HCT116 (cell line): ENCODE data around the gene FOS. TPM values are rescaled to one million over a fixed set of nuclear protein-coding genes. Genes with fewer than 3 reads are reported as not detected.

Experiments
- ATAC-seq: fragments of 200-7000 bp; cut with Tn5 transposase; 2 replicates; pipeline ENCODE4 v1.9.1; 2020; ENCODE audit warnings: mild to moderate bottlenecking, moderate library complexity
- BruUV-seq: library from RNA; stranded (reverse); fragments of 400-500 nt; replicated peaks from 2 replicates; lab custom pipeline; 2021; lab: Mats Ljungman, UMichigan
- CTCF ChIA-PET: fragments of 300-600 bp; sonication (Branson Sonifier 250); formaldehyde crosslinking; loops from one replicate; lab custom pipeline; 2021; ENCODE audit warnings: antibody characterized with exemption; lab: Charles Lee
- POLR2A ChIA-PET: fragments of 300-600, 350-600 bp; sonication (Branson Sonifier 250); formaldehyde crosslinking; loops from one replicate; lab custom pipeline; 2021; ENCODE audit warnings: antibody characterized with exemption; lab: Charles Lee
- RAD21 ChIA-PET, 2 experiments: fragments of 300-600 bp; sonication (Branson Sonifier 250); formaldehyde crosslinking; loops; one replicate each; lab custom pipeline; 2023; ENCODE audit warnings: low total read pairs in 2 of 2; ENCODE audit not compliant: uncharacterized antibody in 2 of 2, unreplicated experiment in 2 of 2, low non-redundant PET in 1 of 2; lab: Charles Lee
- DNase-seq: peaks from one replicate; pipeline ENCODE4 v3.0.0-alpha.2; 2010; ENCODE audit warnings: low read depth, low spot score
- H2AFZ ChIP-seq: fragments of 200-600 bp; shearing (Covaris generic), sonication (generic); 2 replicates; pipeline ENCODE4 v1.6.1; 2017; ENCODE audit warnings: low read depth, mixed run types, mixed read lengths, antibody characterized with exemption, low read length; ENCODE audit not compliant: poor library complexity, severe bottlenecking
- H3K27ac ChIP-seq: 2 replicates; pipeline ENCODE4 v1.5.1; 2012; ENCODE audit warnings: low read depth, low read length
- H3K27me3 ChIP-seq: fragments of 200-600 bp; sonication (generic); 2 replicates; pipeline ENCODE4 v1.6.1; 2016; ENCODE audit warnings: mixed run types, low read length, mixed read lengths; ENCODE audit not compliant: insufficient read depth
- H3K36me3 ChIP-seq, 2 experiments: fragments of 200-500 bp in 1 of 2; fragments of 200-600 bp in 1 of 2; sonication (Bioruptor generic) in 1 of 2; sonication (generic) in 1 of 2; 2 replicates each; pipeline versions ENCODE4 v1.5.1 to v1.6.1; 2014 to 2016; ENCODE audit warnings: low read length in 2 of 2, inconsistent platforms in 1 of 2, mixed read lengths in 1 of 2, mixed run types in 1 of 2; ENCODE audit not compliant: insufficient read depth in 2 of 2, control insufficient read depth in 1 of 2
- H3K4me1 ChIP-seq, 2 experiments: fragments of 200-600 bp in 1 of 2; sonication (generic) in 1 of 2; 2 replicates each; pipeline versions ENCODE4 v1.5.1 to v1.6.1; 2012 to 2017; ENCODE audit warnings: low read length in 2 of 2, inconsistent platforms in 1 of 2, mild to moderate bottlenecking in 1 of 2, mixed read lengths in 1 of 2, mixed run types in 1 of 2, moderate library complexity in 1 of 2; ENCODE audit not compliant: insufficient read depth in 2 of 2, control insufficient read depth in 1 of 2
- H3K4me2 ChIP-seq: fragments of 200-600 bp; sonication (generic); 2 replicates; pipeline ENCODE4 v1.6.1; 2017; ENCODE audit warnings: mixed run types, low read length, mixed read lengths
- H3K4me3 ChIP-seq, 2 experiments: fragments of 200-600 bp in 1 of 2; sonication (generic) in 1 of 2; replicated peaks in 1 of 2; 2 replicates each; pipeline ENCODE4 v1.5.1; 2011 to 2016; ENCODE audit warnings: low read length in 2 of 2, control low read depth in 1 of 2, low read depth in 1 of 2, mild to moderate bottlenecking in 1 of 2, mixed read lengths in 1 of 2, mixed run types in 1 of 2
- H3K79me2 ChIP-seq: fragments of 200-600 bp; sonication (generic); 2 replicates; pipeline ENCODE4 v1.6.1; 2017; ENCODE audit warnings: mild to moderate bottlenecking, mixed run types, low read length, moderate library complexity, mixed read lengths; ENCODE audit not compliant: insufficient read depth
- H3K9ac ChIP-seq: fragments of 200-600 bp; sonication (generic); 2 replicates; pipeline ENCODE4 v1.6.1; 2016; ENCODE audit warnings: low read length, mixed read lengths
- H3K9me2 ChIP-seq: fragments of 200-600 bp; sonication (generic), shearing (Covaris generic); 2 replicates; pipeline ENCODE4 v1.6.1; 2017; ENCODE audit warnings: mixed run types, mild to moderate bottlenecking, moderate library complexity; ENCODE audit not compliant: insufficient read depth
- H3K9me3 ChIP-seq, 2 experiments: fragments of 200-500 bp in 1 of 2; fragments of 200-600 bp in 1 of 2; sonication (Bioruptor generic) in 1 of 2; sonication (generic) in 1 of 2; 2 replicates each; pipeline ENCODE4 v1.6.1; 2014 to 2017; ENCODE audit warnings: low read length in 2 of 2, mixed read lengths in 2 of 2, inconsistent platforms in 1 of 2, low read depth in 1 of 2, mild to moderate bottlenecking in 1 of 2, mixed run types in 1 of 2, moderate library complexity in 1 of 2; ENCODE audit not compliant: control insufficient read depth in 1 of 2, insufficient read depth in 1 of 2
- H4K20me1 ChIP-seq: fragments of 200-600 bp; sonication (generic), shearing (Covaris generic); 2 replicates; pipeline ENCODE4 v1.6.1; 2017; ENCODE audit warnings: mixed run types, mild to moderate bottlenecking, moderate library complexity; ENCODE audit not compliant: insufficient read depth
- FOSL1 ChIP-seq: IDR thresholded peaks from 2 replicates; pipeline ENCODE4 v1.6.1; 2012; ENCODE audit warnings: low read depth
- MAX ChIP-seq: IDR thresholded peaks from 2 replicates; pipeline ENCODE4 v1.6.1; 2012
- POLR2AphosphoS5 ChIP-seq: IDR thresholded peaks from 2 replicates; pipeline ENCODE4 v1.6.1; 2011; ENCODE audit warnings: mild to moderate bottlenecking, low read depth, low read length, moderate library complexity
- SP1 ChIP-seq: IDR thresholded peaks from 2 replicates; pipeline ENCODE4 v1.6.1; 2012; ENCODE audit warnings: low read depth
- SRF ChIP-seq: IDR thresholded peaks from 2 replicates; pipeline ENCODE4 v1.6.1; 2012; ENCODE audit warnings: low read depth
- TCF7L2 ChIP-seq: IDR thresholded peaks from 2 replicates; pipeline ENCODE4 v1.7.0; 2011; ENCODE audit warnings: borderline replicate concordance, inconsistent platforms; ENCODE audit not compliant: insufficient read depth, insufficient read length; ENCODE audit errors: extremely low read depth
- ZFX ChIP-seq: fragments of 450-650 bp; IDR thresholded peaks from 2 replicates; pipeline ENCODE4 v1.6.1; 2017
- intact Hi-C: fragments of 100-400 bp; cut with micrococcal nuclease; formaldehyde crosslinking; loops from 2 replicates; pipeline ENCODE4 v1.10.0; 2022
- total RNA-seq: library from RNA; stranded (reverse); gene quantifications from one replicate; pipeline ENCODE4 v1.2.1, GENCODE V29; 2021; ENCODE audit not compliant: unreplicated experiment
- TF ChIP-seq, protein P1 (sequence below): IDR thresholded peaks from 2 replicates; pipeline ENCODE4 v1.6.1; 2012

The FOS gene
- total RNA-seq, 1 experiment from 2014 or later, result 50.4 TPM

DNA sequence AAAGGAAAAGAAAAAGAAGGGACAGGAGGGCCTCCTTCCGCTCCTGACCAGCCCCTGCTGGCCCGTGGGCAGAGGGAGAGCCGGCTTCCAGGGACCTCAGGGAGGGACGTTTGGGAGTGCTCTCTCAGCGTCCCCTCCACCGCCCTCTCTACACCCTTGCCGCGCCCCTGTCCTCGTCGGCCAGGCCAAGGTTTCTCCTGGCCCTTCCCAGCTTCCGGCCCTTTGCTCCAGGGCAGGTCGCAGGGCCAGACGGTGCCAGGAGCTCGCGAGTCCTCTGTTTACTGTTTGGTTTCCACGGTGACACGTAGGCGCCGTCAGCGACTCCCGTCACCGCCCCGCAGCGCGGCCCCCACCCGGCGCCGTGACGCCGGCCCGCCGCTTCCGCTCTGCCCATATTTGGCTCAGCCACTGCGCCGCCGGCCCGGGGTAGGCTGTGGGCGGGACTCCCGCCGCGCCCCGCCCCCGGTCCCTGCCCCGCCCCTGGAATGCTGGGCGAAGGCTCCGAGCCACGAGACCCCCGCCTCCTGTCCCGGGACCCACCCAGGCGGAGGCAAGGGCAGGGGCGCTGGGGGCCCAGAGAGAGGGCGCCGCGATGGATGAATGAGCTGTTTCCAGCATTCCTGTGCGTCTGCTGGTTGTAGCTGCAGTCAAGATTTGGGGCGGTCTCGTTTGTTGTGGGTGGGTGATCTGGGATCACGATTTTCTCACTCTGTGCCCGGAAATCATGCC, 15.5 kb downstream of the FOS start:
- ChIA-PET RAD21 (interaction anchor here in 1 of 2 experiments (1.9 kb wide), 1 partner anchor 35 kb away, joined by 4 read pairs; no protein-coding TSS in a partner anchor), CTCF (interaction anchor here (1.0 to 3.1 kb wide), 5 partner anchors 10 to 433 kb away, joined by 3 to 12 read pairs (median 3); no protein-coding TSS in a partner anchor)
- BruUV-seq, result no TSS peak
- H3K4me1 ChIP-seq, result peaks cover 22 to 31% of the 10 kb centered on the region in 2 experiments
- peak overlapping the region; percentile 86 for H3K4me2 ChIP-seq
- DNase-seq, result peak; percentile 88
- H3K27me3 ChIP-seq, result no peaks in the 10 kb centered on the region
- peak overlapping the region; percentile 47 to 63 for H3K4me3 ChIP-seq
- intact Hi-C loops, result loop anchor here (1.0 to 2.0 kb wide), 3 partner anchors 15 to 118 kb away; partner anchors contain the start of genes FOS and TMED10
- H3K9me2 ChIP-seq, result no peaks in the 10 kb centered on the region
- TF ChIP-seq FOSL1 (no peak), POLR2AphosphoS5 (peak; percentile 57; the same call in 1 of the 2 replicates), SRF (peak; percentile 100), ZFX (0 out of 2 replicates have a peak, but pooled peaks have one; percentile 13), TCF7L2 (peak; percentile 83), MAX (peak; percentile 50), SP1 (peak; percentile 37; the same call in 1 of the 2 replicates)
- TF ChIP-seq, protein P1, sequence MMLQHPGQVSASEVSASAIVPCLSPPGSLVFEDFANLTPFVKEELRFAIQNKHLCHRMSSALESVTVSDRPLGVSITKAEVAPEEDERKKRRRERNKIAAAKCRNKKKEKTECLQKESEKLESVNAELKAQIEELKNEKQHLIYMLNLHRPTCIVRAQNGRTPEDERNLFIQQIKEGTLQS, result no peak
- TF ChIP-seq, all 23 proteins: peak for 6
- peak; percentile 92 for ATAC-seq
- Histone ChIP-seq H3K9me3 (no peaks in the 10 kb centered on the region), H4K20me1 (no peaks in the 10 kb centered on the region), H3K9ac (peak overlapping the region; percentile 71), H3K36me3 (no peaks in the 10 kb centered on the region), H3K79me2 (no peaks in the 10 kb centered on the region), H2AFZ (peak overlapping the region; percentile 22), H3K27ac (peak overlapping the region; percentile 61)
- POLR2A ChIA-PET, result interaction anchor here (0.6 to 2.6 kb wide), 11 partner anchors 10 to 420 kb away, joined by 3 to 10 read pairs (median 3); partner anchors contain the start of genes ERG28, FOS and PGF
